Endodermal cell (in vitro differentiated cells): Measurements from ENCODE around the gene GNAL. TPM values are rescaled to one million over a fixed set of nuclear protein-coding genes. Genes with fewer than 3 reads are reported as not detected.
A peak's percentile ranks its signal among the peaks of the same experiment; 100 is the strongest.

Experiments used
- DNase-seq: peaks from one replicate; pipeline ENCODE4 v3.0.0-alpha.2; 2017
- H3K27ac ChIP-seq: 2 replicates; pipeline ENCODE4 v1.5.1; 2013; ENCODE audit warnings: mild to moderate bottlenecking, low read depth, low read length, moderate library complexity
- H3K27me3 ChIP-seq: 2 replicates; pipeline ENCODE4 v1.6.1; 2013; ENCODE audit warnings: mild to moderate bottlenecking, low read length, moderate library complexity; ENCODE audit not compliant: insufficient read depth, control insufficient read depth, poor library complexity, severe bottlenecking
- H3K36me3 ChIP-seq: 2 replicates; pipeline ENCODE4 v1.7.0; 2013; ENCODE audit warnings: mild to moderate bottlenecking, low read length, moderate library complexity; ENCODE audit not compliant: control insufficient read depth, insufficient read depth
- H3K4me1 ChIP-seq: one replicate; pipeline ENCODE4 v1.7.0; 2013; ENCODE audit warnings: low read length; ENCODE audit not compliant: control insufficient read depth, insufficient read depth
- H3K4me3 ChIP-seq: 2 replicates; pipeline ENCODE4 v1.5.1; 2013; ENCODE audit warnings: mild to moderate bottlenecking, low read length, moderate library complexity
- H3K9ac ChIP-seq: 2 replicates; pipeline ENCODE4 v1.6.1; 2013; ENCODE audit warnings: mild to moderate bottlenecking, low read length, moderate library complexity; ENCODE audit not compliant: poor library complexity, severe bottlenecking; ENCODE audit errors: extremely low read depth
- H3K9me3 ChIP-seq: 2 replicates; pipeline ENCODE4 v1.6.1; 2013; ENCODE audit warnings: mild to moderate bottlenecking, low read length, moderate library complexity; ENCODE audit not compliant: control insufficient read depth
- H3K27ac Mint-ChIP-seq: 2 replicates; pipeline ENCODE4 v1.8.0; 2020; ENCODE audit warnings: mixed read lengths
- H3K27me3 Mint-ChIP-seq: 2 replicates; pipeline ENCODE4 v1.8.0; 2021; ENCODE audit warnings: mild to moderate bottlenecking, mixed read lengths; ENCODE audit not compliant: insufficient read depth
- H3K36me3 Mint-ChIP-seq: 2 replicates; pipeline ENCODE4 v1.8.0; 2020; ENCODE audit warnings: low read depth, mixed read lengths
- H3K4me1 Mint-ChIP-seq: 2 replicates; pipeline ENCODE4 v1.8.0; 2020; ENCODE audit warnings: mixed read lengths
- H3K4me3 Mint-ChIP-seq: 2 replicates; pipeline ENCODE4 v1.8.0; 2020; ENCODE audit warnings: mild to moderate bottlenecking, moderate library complexity, mixed read lengths
- H3K9me3 Mint-ChIP-seq: 2 replicates; pipeline ENCODE4 v1.8.0; 2020; ENCODE audit warnings: mild to moderate bottlenecking, mixed read lengths
- WGBS, 2 experiments: methylation state at CpG; one replicate each; pipeline versions ENCODE4 v1.1.5 to v1.1.7; 2013; ENCODE audit warnings: missing lambda C conversion rate in 2 of 2, mixed read lengths in 1 of 2; ENCODE audit not compliant: insufficient coverage in 1 of 2, insufficient read length in 1 of 2; 5-methylcytosine and 5-hydroxymethylcytosine counted together
- total RNA-seq, 2 donors: library from RNA; stranded (reverse); fragmentation: NEBNext Ultra II Directional in 1 of 2; extraction: Animal tissue kit (Norgen Biotek cat#: 25700) in 1 of 2; gene quantifications; 2 replicates in 1 of 2; 3 replicates in 1 of 2; pipeline ENCODE4 v1.2.1, GENCODE V29; 2021
- TF ChIP-seq, protein P1 (sequence below): fragments of 200-600 bp; sonication (generic); conservative IDR thresholded peaks from 2 replicates; pipeline ENCODE4 v1.5.0; 2021; ENCODE audit warnings: antibody characterized with exemption, mild to moderate bottlenecking

The GNAL gene
- total RNA-seq, 2 donors from 2014 or later, result 37.9 to 58.2 TPM

DNA sequence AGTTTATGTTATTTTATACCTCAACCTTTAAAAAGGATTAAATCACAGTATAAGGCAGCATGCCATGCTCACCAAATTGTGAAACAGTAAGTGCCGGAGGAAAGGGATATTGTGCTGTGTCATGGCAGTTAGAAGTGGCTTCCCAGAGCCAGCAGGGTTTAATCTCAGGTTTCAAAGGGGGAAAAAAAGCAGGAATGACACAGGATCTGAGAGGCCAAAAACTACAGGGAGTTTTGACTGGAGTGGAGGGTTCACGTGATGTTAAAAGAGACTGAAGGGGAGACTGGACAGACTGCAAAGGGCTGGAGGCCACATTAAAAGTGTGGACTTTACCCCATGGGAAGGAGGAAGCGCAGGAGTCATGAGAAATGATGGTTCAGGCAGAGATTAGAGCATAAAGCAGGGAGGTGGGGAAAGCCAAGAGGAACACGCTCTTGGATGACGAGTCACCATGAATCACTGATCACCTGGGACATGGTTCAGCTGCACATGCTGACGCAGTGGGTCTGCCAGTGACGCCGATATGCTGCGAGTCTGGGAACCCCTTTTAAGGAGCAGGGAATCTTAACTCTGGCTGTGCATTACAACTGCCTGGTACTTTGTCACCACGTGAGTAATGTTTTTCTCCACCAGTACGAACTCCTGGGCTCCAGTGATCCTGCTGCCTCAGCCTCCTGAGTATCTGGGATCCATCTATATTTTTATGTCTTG lies 168.3 kb downstream of the GNAL start:
- H3K9me3 ChIP-seq, result no peaks in the 10 kb centered on the region
- peaks cover 9% of the 10 kb centered on the region for H3K36me3 Mint-ChIP-seq
- H3K27me3 Mint-ChIP-seq, result no peaks in the 10 kb centered on the region
- no peaks in the 10 kb centered on the region for H3K27me3 ChIP-seq
- peak overlapping the region; percentile 82 for H3K27ac ChIP-seq
- H3K36me3 ChIP-seq, result no peaks in the 10 kb centered on the region
- no peaks in the 10 kb centered on the region for H3K9me3 Mint-ChIP-seq
- H3K9ac ChIP-seq, result peak overlapping the region; percentile 14
- DNase-seq, result peak; percentile 72
- no peak overlapping the region for H3K4me3 Mint-ChIP-seq
- TF ChIP-seq, protein P1, sequence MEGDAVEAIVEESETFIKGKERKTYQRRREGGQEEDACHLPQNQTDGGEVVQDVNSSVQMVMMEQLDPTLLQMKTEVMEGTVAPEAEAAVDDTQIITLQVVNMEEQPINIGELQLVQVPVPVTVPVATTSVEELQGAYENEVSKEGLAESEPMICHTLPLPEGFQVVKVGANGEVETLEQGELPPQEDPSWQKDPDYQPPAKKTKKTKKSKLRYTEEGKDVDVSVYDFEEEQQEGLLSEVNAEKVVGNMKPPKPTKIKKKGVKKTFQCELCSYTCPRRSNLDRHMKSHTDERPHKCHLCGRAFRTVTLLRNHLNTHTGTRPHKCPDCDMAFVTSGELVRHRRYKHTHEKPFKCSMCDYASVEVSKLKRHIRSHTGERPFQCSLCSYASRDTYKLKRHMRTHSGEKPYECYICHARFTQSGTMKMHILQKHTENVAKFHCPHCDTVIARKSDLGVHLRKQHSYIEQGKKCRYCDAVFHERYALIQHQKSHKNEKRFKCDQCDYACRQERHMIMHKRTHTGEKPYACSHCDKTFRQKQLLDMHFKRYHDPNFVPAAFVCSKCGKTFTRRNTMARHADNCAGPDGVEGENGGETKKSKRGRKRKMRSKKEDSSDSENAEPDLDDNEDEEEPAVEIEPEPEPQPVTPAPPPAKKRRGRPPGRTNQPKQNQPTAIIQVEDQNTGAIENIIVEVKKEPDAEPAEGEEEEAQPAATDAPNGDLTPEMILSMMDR, result no peak
- H3K4me1 ChIP-seq, result no peaks in the 10 kb centered on the region
- H3K4me3 ChIP-seq, result no peak overlapping the region
- H3K4me1 Mint-ChIP-seq, result peaks cover 13% of the 10 kb centered on the region
- H3K27ac Mint-ChIP-seq, result peak overlapping the region; percentile 96
- 51 to 79% methylated on average over 10 to 11 of the region's 11 CpGs for WGBS, 2 experiments

DNA sequence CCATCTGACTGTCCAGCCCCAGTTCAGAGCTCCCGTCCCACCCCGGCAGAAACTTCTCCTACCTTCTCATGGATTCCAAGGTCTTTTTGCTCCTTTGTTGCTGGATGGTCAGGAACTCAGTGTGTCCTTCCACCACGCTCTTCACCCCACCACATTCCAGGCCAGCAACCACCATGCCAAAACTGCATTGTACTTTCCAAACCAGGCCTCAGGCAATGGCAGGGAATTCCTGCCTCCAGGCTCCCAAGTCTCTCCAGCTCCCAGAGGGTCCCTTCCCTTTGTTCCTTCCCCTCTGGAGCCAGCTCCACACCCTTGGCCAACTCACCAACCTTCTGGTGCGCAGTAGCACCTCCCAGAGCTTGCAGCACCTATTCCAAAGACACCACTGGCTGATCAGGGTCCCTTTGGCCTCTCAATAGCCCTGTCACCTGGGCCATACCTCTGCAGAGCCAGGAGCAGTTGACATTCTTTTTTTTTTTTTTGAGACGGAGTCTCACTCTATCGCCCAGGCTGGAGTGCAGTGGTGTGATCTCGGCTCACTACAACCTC lies 170.3 kb downstream of the GNAL start:
- H3K9me3 ChIP-seq, result no peaks in the 10 kb centered on the region

DNA sequence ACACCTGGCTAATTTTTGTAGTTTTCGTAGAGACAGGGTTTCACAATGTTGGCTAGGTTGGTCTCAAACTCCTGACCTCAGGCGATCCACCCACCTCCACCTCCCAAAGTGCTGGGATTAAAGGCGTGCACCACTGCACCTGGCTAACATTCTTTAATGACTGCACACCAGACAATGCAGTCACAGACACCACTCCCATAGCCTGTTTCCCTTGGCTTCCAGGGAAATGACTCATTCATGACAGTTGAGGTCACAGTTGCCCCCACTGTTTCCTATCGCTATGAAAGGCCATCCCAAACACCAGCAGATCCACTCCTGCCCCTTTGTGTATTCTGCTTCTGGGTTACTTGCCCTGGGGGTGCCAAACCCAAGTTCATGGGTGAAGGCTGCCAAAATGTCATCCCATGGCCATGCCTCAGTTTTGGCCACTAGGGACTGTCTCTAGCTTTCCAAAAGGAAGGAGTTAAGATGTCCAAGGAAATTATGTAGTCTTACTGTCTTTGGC lies 170.9 kb downstream of the GNAL start:
- 82 to 94% methylated on average over 3 to 4 of the region's 4 CpGs for WGBS, 2 experiments
- Mint-ChIP-seq H3K27me3 (no peaks in the 10 kb centered on the region), H3K36me3 (peaks cover 13% of the 10 kb centered on the region), H3K4me1 (peaks cover 12% of the 10 kb centered on the region), H3K4me3 (no peak overlapping the region), H3K27ac (peak overlapping the region; percentile 49), H3K9me3 (no peaks in the 10 kb centered on the region)
- Histone ChIP-seq H3K27ac (no peak overlapping the region), H3K9me3 (no peaks in the 10 kb centered on the region), H3K27me3 (no peaks in the 10 kb centered on the region), H3K4me1 (no peaks in the 10 kb centered on the region), H3K36me3 (peaks cover under 1% of the 10 kb centered on the region), H3K4me3 (no peak overlapping the region), H3K9ac (no peak overlapping the region)
- DNase-seq, result peak; percentile 50
- TF ChIP-seq, protein P1, result peak; percentile 56

More for the DNA sequence above, 170.3 kb downstream of the GNAL start:
- 89 to 91% methylated on average over 4 to 7 of the region's 7 CpGs for WGBS, 2 experiments
- no peaks in the 10 kb centered on the region for H3K9me3 Mint-ChIP-seq
- Histone ChIP-seq H3K27ac (no peak overlapping the region), H3K4me1 (no peaks in the 10 kb centered on the region), H3K27me3 (no peaks in the 10 kb centered on the region), H3K9ac (no peak overlapping the region), H3K4me3 (no peak overlapping the region), H3K36me3 (no peaks in the 10 kb centered on the region)
- H3K4me3 Mint-ChIP-seq, result no peak overlapping the region
- peak; percentile 43 for DNase-seq
- H3K4me1 Mint-ChIP-seq, result peaks cover 12% of the 10 kb centered on the region
- H3K27me3 Mint-ChIP-seq, result no peaks in the 10 kb centered on the region
- H3K27ac Mint-ChIP-seq, result peak overlapping the region; percentile 20
- TF ChIP-seq, protein P1, result no peak
- H3K36me3 Mint-ChIP-seq, result peaks cover 9% of the 10 kb centered on the region
